Liver (tissue), 9 donors: ENCODE measurements around the gene GRN. TPM values are rescaled to one million over a fixed set of nuclear protein-coding genes. Genes with fewer than 3 reads are reported as not detected.
"Not testable (repeated sequence)": the region's sequence is repeated elsewhere in the genome, so short reads cannot be mapped to it uniquely, and the experiment has no call there.

Source experiments
- DNase-seq: peaks from one replicate; pipeline ENCODE4 v3.0.0-alpha.2; 2017; ENCODE audit warnings: low spot score
- H3K27ac ChIP-seq, 2 donors: one replicate each; pipeline ENCODE4 v1.7.0; 2013; ENCODE audit warnings: inconsistent platforms in 2 of 2, low read length in 2 of 2, control low read depth in 1 of 2, low read depth in 1 of 2, mild to moderate bottlenecking in 1 of 2
- H3K27me3 ChIP-seq, 4 donors: one replicate each; pipeline versions ENCODE4 v1.6.1 to v1.7.0; 2013; ENCODE audit warnings: low read length in 3 of 4, inconsistent platforms in 1 of 4, mild to moderate bottlenecking in 1 of 4, moderate library complexity in 1 of 4; ENCODE audit not compliant: control insufficient read depth in 4 of 4, insufficient read depth in 4 of 4
- H3K36me3 ChIP-seq, 4 donors: one replicate each; pipeline versions ENCODE4 v1.6.1 to v1.7.0; 2013; ENCODE audit warnings: low read length in 3 of 4, mild to moderate bottlenecking in 3 of 4, low read depth in 1 of 4, moderate library complexity in 1 of 4; ENCODE audit not compliant: control insufficient read depth in 4 of 4, insufficient read depth in 3 of 4
- H3K4me1 ChIP-seq, 4 donors: one replicate each; pipeline versions ENCODE4 v1.6.1 to v1.7.0; 2013; ENCODE audit warnings: low read length in 3 of 4, mild to moderate bottlenecking in 3 of 4, moderate library complexity in 1 of 4; ENCODE audit not compliant: control insufficient read depth in 4 of 4, insufficient read depth in 4 of 4
- H3K4me3 ChIP-seq, 3 donors: one replicate each; pipeline versions ENCODE4 v1.6.1 to v1.7.0; 2013; ENCODE audit warnings: low read length in 3 of 3, control low read depth in 1 of 3, low read depth in 1 of 3, mild to moderate bottlenecking in 1 of 3
- H3K9ac ChIP-seq, 2 donors: one replicate each; pipeline ENCODE4 v1.7.0; 2013; ENCODE audit warnings: low read length in 2 of 2, mild to moderate bottlenecking in 2 of 2, moderate library complexity in 2 of 2, control low read depth in 1 of 2, low read depth in 1 of 2
- H3K9me3 ChIP-seq, 4 donors: one replicate each; pipeline versions ENCODE4 v1.6.1 to v1.7.0; 2013; ENCODE audit warnings: low read length in 3 of 4; ENCODE audit not compliant: control insufficient read depth in 4 of 4
- EGR1 ChIP-seq, 2 donors: IDR thresholded peaks; 2 replicates each; pipeline ENCODE4 v1.6.1; 2016 to 2018; ENCODE audit warnings: antibody characterized with exemption in 2 of 2, low read depth in 2 of 2
- FOXA1 ChIP-seq: IDR thresholded peaks from 2 replicates; pipeline ENCODE4 v1.6.1; 2016; ENCODE audit warnings: antibody characterized with exemption
- FOXA2 ChIP-seq: IDR thresholded peaks from 2 replicates; pipeline ENCODE4 v1.6.1; 2016; ENCODE audit warnings: antibody characterized with exemption
- GABPA ChIP-seq, 2 donors: IDR thresholded peaks in 1 of 2; conservative IDR thresholded peaks in 1 of 2; 2 replicates each; pipeline ENCODE4 v1.6.1; 2016; ENCODE audit warnings: antibody characterized with exemption in 2 of 2, mild to moderate bottlenecking in 1 of 2, moderate library complexity in 1 of 2
- HNF4A ChIP-seq, 2 donors: conservative IDR thresholded peaks; 2 replicates each; pipeline ENCODE4 v1.6.1; 2016; ENCODE audit warnings: antibody characterized with exemption in 2 of 2, mild to moderate bottlenecking in 2 of 2
- HNF4G ChIP-seq: IDR thresholded peaks from 2 replicates; pipeline ENCODE4 v1.6.1; 2016; ENCODE audit warnings: antibody characterized with exemption
- JUND ChIP-seq, 2 donors: IDR thresholded peaks; 2 replicates each; pipeline ENCODE4 v1.6.1; 2016; ENCODE audit warnings: antibody characterized with exemption in 2 of 2
- NR2F2 ChIP-seq: IDR thresholded peaks from 2 replicates; pipeline ENCODE4 v1.6.1; 2016; ENCODE audit warnings: antibody characterized with exemption
- RXRA ChIP-seq, 2 donors: IDR thresholded peaks; 2 replicates each; pipeline ENCODE4 v1.6.1; 2017 to 2018; ENCODE audit warnings: antibody characterized with exemption in 2 of 2, mild to moderate bottlenecking in 1 of 2
- SP1 ChIP-seq: IDR thresholded peaks from 2 replicates; pipeline ENCODE4 v1.6.1; 2018; ENCODE audit warnings: antibody characterized with exemption, mild to moderate bottlenecking
- YY1 ChIP-seq: IDR thresholded peaks from 2 replicates; pipeline ENCODE4 v1.6.1; 2016; ENCODE audit warnings: antibody characterized with exemption, mild to moderate bottlenecking
- WGBS: extraction: QIAGEN DNeasy Blood & Tissue Kit; methylation state at CpG from one replicate; pipeline ENCODE4 v1.1.7; 2013; 5-methylcytosine and 5-hydroxymethylcytosine counted together
- polyA plus RNA-seq, 2 donors: library from polyadenylated mRNA; stranded (reverse) in 1 of 2; unstranded in 1 of 2; fragments of 200-250 nt in 1 of 2; fragments of >200 nt in 1 of 2; fragmentation: Nextera tagmentation in 1 of 2; extraction: Ambion mirVana in 1 of 2; gene quantifications; one replicate each; pipeline versions ENCODE4 v1.2.1 to v1.2.3, GENCODE V29; 2013 to 2015
- total RNA-seq, 2 donors: library from RNA; depleted of rRNA; stranded (reverse); fragments of >200 nt; gene quantifications; one replicate each; pipeline ENCODE4 v1.2.3, GENCODE V29; 2014
- TF ChIP-seq, protein P1 (sequence below): IDR thresholded peaks from 2 replicates; pipeline ENCODE4 v1.6.1; 2016; ENCODE audit warnings: antibody characterized with exemption
- TF ChIP-seq, protein P2 (sequence below): IDR thresholded peaks from 2 replicates; pipeline ENCODE4 v1.6.1; 2016; ENCODE audit warnings: antibody characterized with exemption, mild to moderate bottlenecking
- TF ChIP-seq, protein P3 (sequence below): fragments of 150-350 bp; IDR thresholded peaks from 2 replicates; pipeline ENCODE4 v1.5.1; 2017; ENCODE audit warnings: improper control_type of control experiment, low read depth, low read length; ENCODE audit not compliant: missing input control
- donor health status: healthy.
- donor health status: healthy.
- donor health status: healthy.
- donor health status: healthy.
- donor health status: healthy.

Gene GRN
- total and polyA plus RNA-seq, 4 donors = 90.9 to 166 (median 133) TPM

DNA sequence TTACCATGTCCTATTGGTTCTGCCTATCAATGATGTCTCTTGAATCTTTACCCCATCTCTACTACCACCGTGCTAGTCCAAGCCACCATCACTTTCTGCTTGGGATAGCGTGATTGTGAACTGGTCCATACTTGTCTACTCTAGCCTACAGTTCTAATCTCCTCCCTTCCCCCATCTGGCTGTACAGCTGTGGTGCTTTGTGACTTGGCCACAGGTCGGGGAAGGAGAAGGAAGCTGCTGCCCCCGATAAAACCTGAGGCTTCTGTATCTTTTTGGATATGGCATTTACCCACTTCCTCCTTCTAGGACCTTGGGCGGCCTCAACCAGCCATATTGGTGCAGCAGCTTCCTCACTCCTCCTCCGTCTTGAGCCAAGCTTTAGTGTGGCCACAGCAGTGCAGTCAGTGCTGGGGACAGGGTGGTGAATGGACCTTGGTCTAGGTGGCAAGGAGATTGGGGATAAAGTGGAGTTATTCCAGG lies 44.7 kb downstream of the GRN start:
- no peak for DNase-seq

DNA sequence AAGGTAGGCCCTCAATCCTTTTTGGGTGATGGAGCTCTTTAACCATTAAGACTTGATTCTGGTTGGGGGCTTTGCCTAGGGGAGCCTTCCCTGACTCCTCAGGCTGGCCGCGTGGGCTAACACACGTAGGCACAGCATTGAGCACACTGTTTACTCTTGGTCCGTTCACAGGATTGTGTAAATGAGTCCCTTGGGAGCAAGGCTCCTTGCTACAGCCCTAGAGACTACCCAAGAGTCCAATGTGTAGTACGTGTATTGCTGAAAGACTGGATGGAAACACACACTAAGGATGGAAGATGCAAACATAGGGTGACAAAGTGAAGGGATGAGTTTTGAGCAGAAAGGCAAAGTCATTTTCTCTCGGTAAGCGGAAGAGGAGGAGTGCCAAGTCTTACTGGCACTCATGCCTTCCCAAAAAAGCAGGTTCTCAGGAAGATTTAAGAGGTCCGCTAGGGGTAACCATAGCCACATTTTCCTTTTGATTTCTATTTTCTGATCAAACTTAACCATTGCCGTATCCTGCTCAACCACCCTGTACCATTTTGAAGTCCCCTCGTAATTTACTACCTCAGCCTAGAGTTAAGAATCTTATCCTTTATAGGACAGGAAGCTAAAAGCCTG lies 45.3 kb downstream of the GRN start:
- TF ChIP-seq HNF4G (no peak), HNF4A (conservative IDR thresholded peaks at IDR 0.05) (no peak), YY1 (no peak), GABPA (IDR thresholded peaks at IDR 0.05 in 1 of 2, conservative IDR thresholded peaks at IDR 0.05 in 1 of 2) (no peak), RXRA (IDR thresholded peaks at IDR 0.05) (no peak), SP1 (no peak), FOXA1 (no peak), EGR1 (IDR thresholded peaks at IDR 0.05; ENCODE audit: low read depth in 2 of 2) (no peak)
- TF ChIP-seq, protein P1, sequence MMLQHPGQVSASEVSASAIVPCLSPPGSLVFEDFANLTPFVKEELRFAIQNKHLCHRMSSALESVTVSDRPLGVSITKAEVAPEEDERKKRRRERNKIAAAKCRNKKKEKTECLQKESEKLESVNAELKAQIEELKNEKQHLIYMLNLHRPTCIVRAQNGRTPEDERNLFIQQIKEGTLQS = no peak
- TF ChIP-seq, protein P2, sequence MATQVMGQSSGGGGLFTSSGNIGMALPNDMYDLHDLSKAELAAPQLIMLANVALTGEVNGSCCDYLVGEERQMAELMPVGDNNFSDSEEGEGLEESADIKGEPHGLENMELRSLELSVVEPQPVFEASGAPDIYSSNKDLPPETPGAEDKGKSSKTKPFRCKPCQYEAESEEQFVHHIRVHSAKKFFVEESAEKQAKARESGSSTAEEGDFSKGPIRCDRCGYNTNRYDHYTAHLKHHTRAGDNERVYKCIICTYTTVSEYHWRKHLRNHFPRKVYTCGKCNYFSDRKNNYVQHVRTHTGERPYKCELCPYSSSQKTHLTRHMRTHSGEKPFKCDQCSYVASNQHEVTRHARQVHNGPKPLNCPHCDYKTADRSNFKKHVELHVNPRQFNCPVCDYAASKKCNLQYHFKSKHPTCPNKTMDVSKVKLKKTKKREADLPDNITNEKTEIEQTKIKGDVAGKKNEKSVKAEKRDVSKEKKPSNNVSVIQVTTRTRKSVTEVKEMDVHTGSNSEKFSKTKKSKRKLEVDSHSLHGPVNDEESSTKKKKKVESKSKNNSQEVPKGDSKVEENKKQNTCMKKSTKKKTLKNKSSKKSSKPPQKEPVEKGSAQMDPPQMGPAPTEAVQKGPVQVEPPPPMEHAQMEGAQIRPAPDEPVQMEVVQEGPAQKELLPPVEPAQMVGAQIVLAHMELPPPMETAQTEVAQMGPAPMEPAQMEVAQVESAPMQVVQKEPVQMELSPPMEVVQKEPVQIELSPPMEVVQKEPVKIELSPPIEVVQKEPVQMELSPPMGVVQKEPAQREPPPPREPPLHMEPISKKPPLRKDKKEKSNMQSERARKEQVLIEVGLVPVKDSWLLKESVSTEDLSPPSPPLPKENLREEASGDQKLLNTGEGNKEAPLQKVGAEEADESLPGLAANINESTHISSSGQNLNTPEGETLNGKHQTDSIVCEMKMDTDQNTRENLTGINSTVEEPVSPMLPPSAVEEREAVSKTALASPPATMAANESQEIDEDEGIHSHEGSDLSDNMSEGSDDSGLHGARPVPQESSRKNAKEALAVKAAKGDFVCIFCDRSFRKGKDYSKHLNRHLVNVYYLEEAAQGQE = no peak
- TF ChIP-seq, protein P3, sequence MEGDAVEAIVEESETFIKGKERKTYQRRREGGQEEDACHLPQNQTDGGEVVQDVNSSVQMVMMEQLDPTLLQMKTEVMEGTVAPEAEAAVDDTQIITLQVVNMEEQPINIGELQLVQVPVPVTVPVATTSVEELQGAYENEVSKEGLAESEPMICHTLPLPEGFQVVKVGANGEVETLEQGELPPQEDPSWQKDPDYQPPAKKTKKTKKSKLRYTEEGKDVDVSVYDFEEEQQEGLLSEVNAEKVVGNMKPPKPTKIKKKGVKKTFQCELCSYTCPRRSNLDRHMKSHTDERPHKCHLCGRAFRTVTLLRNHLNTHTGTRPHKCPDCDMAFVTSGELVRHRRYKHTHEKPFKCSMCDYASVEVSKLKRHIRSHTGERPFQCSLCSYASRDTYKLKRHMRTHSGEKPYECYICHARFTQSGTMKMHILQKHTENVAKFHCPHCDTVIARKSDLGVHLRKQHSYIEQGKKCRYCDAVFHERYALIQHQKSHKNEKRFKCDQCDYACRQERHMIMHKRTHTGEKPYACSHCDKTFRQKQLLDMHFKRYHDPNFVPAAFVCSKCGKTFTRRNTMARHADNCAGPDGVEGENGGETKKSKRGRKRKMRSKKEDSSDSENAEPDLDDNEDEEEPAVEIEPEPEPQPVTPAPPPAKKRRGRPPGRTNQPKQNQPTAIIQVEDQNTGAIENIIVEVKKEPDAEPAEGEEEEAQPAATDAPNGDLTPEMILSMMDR = no peak
- H3K4me1 ChIP-seq = peaks cover 3 to 7% (median 5%) of the 10 kb centered on the region in 4 donors
- no peak overlapping the region for H3K9ac ChIP-seq
- H3K36me3 ChIP-seq = no peaks in the 10 kb centered on the region
- WGBS = 79% methylated on average over 10 of the region's 10 CpGs
- DNase-seq = no peak
- H3K27ac ChIP-seq = no peak overlapping the region
- no peaks in the 10 kb centered on the region for H3K27me3 ChIP-seq
- H3K9me3 ChIP-seq = no peaks in the 10 kb centered on the region
- no peak overlapping the region for H3K4me3 ChIP-seq

More for the DNA sequence above, 44.7 kb downstream of the GRN start:
- Histone ChIP-seq H3K36me3 (no peaks in the 10 kb centered on the region), H3K9ac (no peak overlapping the region), H3K4me3 (no peak overlapping the region), H3K27ac (no peak overlapping the region), H3K27me3 (no peaks in the 10 kb centered on the region), H3K4me1 (peaks cover 5 to 10% (median 7%) of the 10 kb centered on the region in 4 donors), H3K9me3 (no peaks in the 10 kb centered on the region)
- TF ChIP-seq EGR1 (IDR thresholded peaks at IDR 0.05; ENCODE audit: low read depth in 2 of 2) (no peak), HNF4G (no peak), JUND (IDR thresholded peaks at IDR 0.05) (no peak), FOXA2 (no peak), YY1 (no peak), SP1 (no peak), NR2F2 (no peak)
- WGBS = 78% methylated on average over 6 of the region's 6 CpGs

DNA sequence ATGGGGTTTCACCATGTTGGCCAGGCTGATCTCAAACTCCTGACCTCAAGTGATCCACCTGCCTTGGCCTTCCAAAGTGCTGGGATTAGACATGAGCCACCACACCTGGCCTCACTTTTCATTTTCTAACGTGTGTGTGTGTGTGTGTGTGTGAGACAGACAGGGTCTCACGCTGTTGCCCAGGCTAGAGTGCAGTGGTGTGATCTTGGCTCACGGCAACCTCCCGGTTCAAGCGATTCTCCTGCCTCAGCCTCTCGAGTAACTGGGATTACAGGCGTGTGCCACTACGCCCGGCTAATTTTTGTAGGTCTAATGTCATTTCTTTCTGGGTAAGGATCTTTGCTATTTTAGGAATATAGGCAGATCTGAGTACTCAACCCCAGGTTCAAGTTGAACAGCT lies 49.0 kb downstream of the GRN start:
- WGBS = 94% methylated on average over 9 of the region's 9 CpGs
- DNase-seq, H3K27ac ChIP-seq, H3K4me1 ChIP-seq, H3K4me3 ChIP-seq, H3K9me3 ChIP-seq, H3K9ac ChIP-seq, H3K27me3 ChIP-seq: not testable (repeated sequence)
- peaks cover 1 to 14% (median 4%) of the 10 kb centered on the region in 4 donors for H3K36me3 ChIP-seq
